Stomach smooth muscle (tissue), 2 donors: ENCODE results near the gene PDZRN3.

Source experiments
- H3K27ac ChIP-seq: one replicate; pipeline ENCODE4 v1.7.0; 2013; ENCODE audit warnings: mild to moderate bottlenecking, low read length, inconsistent platforms
- H3K27me3 ChIP-seq, 2 donors: one replicate each; pipeline ENCODE4 v1.7.0; 2013; ENCODE audit warnings: low read length in 2 of 2; ENCODE audit not compliant: insufficient read depth in 2 of 2, control insufficient read depth in 1 of 2
- H3K36me3 ChIP-seq, 2 donors: one replicate each; pipeline ENCODE4 v1.7.0; 2013; ENCODE audit warnings: low read length in 2 of 2; ENCODE audit not compliant: control insufficient read depth in 2 of 2, insufficient read depth in 2 of 2
- H3K4me1 ChIP-seq: one replicate; pipeline ENCODE4 v1.7.0; 2013; ENCODE audit warnings: low read length; ENCODE audit not compliant: control insufficient read depth, insufficient read depth
- H3K4me3 ChIP-seq, 2 donors: one replicate each; pipeline ENCODE4 v1.7.0; 2013; ENCODE audit warnings: low read length in 2 of 2
- H3K9ac ChIP-seq, 2 donors: one replicate each; pipeline ENCODE4 v1.7.0; 2013; ENCODE audit warnings: low read length in 2 of 2, mild to moderate bottlenecking in 1 of 2
- H3K9me3 ChIP-seq, 2 donors: one replicate each; pipeline ENCODE4 v1.7.0; 2013; ENCODE audit warnings: low read length in 2 of 2; ENCODE audit not compliant: control insufficient read depth in 2 of 2
- donor health status: healthy.
- donor health status: Pancreatic carcinoma.

PDZRN3 gene

GRCh38 chr3:73442886-73443285, 181.9 kb downstream of the PDZRN3 start:
- no peaks in the 10 kb centered on the region for H3K27me3 ChIP-seq
- H3K27ac ChIP-seq: peak overlapping the region; percentile 18
- peaks cover 55% of the 10 kb centered on the region for H3K4me1 ChIP-seq

GRCh38 chr3:73442152-73442551, 182.6 kb downstream of the PDZRN3 start:
- H3K36me3 ChIP-seq: peaks cover 0 to 3% of the 10 kb centered on the region in 2 donors
- peak overlapping the region; percentile 37 for H3K27ac ChIP-seq
- no peaks in the 10 kb centered on the region for H3K27me3 ChIP-seq
- no peaks in the 10 kb centered on the region for H3K9me3 ChIP-seq
- H3K9ac ChIP-seq: no peak overlapping the region
- H3K4me3 ChIP-seq: no peak overlapping the region
- H3K4me1 ChIP-seq: peaks cover 58% of the 10 kb centered on the region

More at GRCh38 chr3:73442886-73443285, 181.9 kb downstream of the PDZRN3 start:
- no peak overlapping the region for H3K4me3 ChIP-seq
- peaks cover 0 to 3% of the 10 kb centered on the region in 2 donors for H3K36me3 ChIP-seq
- no peak overlapping the region for H3K9ac ChIP-seq
- no peaks in the 10 kb centered on the region for H3K9me3 ChIP-seq

DNA sequence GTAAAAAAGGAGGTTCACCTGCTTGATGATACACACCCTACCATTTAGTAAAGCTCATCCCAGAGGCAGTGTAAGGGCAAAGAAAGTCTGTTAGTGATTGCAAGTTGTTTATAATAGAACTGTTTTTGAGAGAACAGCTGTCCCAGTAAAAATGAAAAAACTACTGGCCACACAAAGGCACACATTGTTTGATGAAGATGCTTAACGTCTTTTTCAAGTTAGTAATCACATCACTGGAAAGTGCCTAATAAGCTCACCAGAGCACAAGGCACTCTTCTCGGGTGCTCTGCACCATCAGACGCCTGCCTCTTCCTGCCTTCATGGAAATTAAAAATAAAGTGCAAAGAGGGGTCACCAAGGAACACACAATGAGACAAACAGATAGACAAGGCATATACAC, 186.9 kb downstream of the PDZRN3 start:
- peak overlapping the region; percentile 37 for H3K27ac ChIP-seq
- H3K27me3 ChIP-seq: no peaks in the 10 kb centered on the region
- H3K36me3 ChIP-seq: peaks cover 0 to 3% of the 10 kb centered on the region in 2 donors
- H3K4me1 ChIP-seq: peaks cover 66% of the 10 kb centered on the region
- H3K9ac ChIP-seq: no peak overlapping the region
- H3K9me3 ChIP-seq: no peaks in the 10 kb centered on the region
- H3K4me3 ChIP-seq: no peak overlapping the region

DNA sequence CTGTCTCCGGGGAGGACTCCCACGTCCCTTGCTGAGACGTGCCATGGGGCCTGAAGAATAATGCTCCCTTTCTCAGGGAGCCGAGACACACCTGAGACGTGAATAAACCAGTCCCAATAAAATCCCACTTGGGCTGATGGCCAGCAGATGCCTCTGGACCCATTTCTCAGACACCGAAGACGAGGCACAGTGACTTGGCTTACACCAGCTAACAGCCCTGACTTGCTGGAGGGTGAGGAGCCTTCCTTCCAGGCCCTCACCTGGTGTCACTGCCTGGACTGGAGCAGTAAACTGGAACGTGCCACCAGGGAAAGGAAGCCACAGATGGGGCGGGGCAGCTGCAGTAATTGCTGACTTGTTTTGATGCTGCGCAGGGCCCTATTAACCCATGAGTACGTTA, 189.7 kb downstream of the PDZRN3 start:
- Histone ChIP-seq H3K27me3 (no peaks in the 10 kb centered on the region), H3K9me3 (no peaks in the 10 kb centered on the region), H3K9ac (no peak overlapping the region), H3K4me3 (no peak overlapping the region), H3K4me1 (peaks cover 76% of the 10 kb centered on the region), H3K27ac (peak overlapping the region; percentile 37), H3K36me3 (no peaks in the 10 kb centered on the region)

DNA sequence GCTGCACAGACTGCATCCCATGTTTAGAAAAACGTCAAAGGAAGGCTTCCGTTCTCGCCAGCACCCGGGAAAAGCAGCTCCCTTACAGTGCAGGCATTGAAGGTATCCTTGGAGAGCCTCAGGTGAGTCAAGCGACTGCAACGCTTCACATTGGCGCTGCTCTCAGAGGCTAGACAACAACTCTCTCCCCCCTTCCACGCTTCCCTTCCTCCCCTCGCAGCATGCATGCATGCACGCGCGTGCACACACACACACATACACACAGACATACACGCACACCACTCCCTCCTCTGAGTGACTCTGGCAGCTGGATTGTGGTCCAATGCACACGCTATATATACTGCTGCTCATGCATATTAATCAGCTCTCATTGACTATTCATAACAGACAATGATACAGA, 191.1 kb downstream of the PDZRN3 start:
- Histone ChIP-seq H3K4me3 (peak overlapping the region; percentile 10 to 67), H3K27me3 (no peaks in the 10 kb centered on the region), H3K27ac (no peak overlapping the region), H3K9ac (no peak overlapping the region), H3K36me3 (no peaks in the 10 kb centered on the region), H3K4me1 (peaks cover 78% of the 10 kb centered on the region), H3K9me3 (no peaks in the 10 kb centered on the region)

GRCh38 chr3:73433079-73433478, 191.7 kb downstream of the PDZRN3 start:
- Histone ChIP-seq H3K9me3 (no peaks in the 10 kb centered on the region), H3K9ac (peak overlapping the region; percentile 14 to 22), H3K27me3 (no peaks in the 10 kb centered on the region), H3K4me1 (peaks cover 75% of the 10 kb centered on the region), H3K27ac (no peak overlapping the region), H3K36me3 (no peaks in the 10 kb centered on the region), H3K4me3 (peak overlapping the region; percentile 10 to 67)

DNA sequence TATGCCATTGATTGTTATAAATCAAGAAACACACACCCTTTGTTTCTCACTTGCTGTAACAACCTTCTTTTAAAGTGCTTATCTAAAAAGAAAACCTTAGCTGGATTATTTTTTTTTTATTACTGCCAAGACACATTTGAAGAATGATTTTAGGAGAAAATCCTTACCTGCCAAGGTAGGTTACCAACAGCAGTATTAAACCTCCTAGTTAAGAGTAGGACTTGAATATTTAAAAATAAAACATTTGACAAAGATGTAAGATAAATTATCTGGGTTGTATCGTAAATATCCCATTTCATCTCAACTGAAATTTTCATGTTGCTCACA, 192.1 kb downstream of the PDZRN3 start:
- H3K9ac ChIP-seq: peak overlapping the region in 1 of 2 donors; percentile 22
- H3K27ac ChIP-seq: peak overlapping the region; percentile 64
- H3K9me3 ChIP-seq: no peaks in the 10 kb centered on the region
- no peaks in the 10 kb centered on the region for H3K36me3 ChIP-seq
- H3K27me3 ChIP-seq: no peaks in the 10 kb centered on the region
- peaks cover 75% of the 10 kb centered on the region for H3K4me1 ChIP-seq
- H3K4me3 ChIP-seq: peak overlapping the region; percentile 10 to 67

DNA sequence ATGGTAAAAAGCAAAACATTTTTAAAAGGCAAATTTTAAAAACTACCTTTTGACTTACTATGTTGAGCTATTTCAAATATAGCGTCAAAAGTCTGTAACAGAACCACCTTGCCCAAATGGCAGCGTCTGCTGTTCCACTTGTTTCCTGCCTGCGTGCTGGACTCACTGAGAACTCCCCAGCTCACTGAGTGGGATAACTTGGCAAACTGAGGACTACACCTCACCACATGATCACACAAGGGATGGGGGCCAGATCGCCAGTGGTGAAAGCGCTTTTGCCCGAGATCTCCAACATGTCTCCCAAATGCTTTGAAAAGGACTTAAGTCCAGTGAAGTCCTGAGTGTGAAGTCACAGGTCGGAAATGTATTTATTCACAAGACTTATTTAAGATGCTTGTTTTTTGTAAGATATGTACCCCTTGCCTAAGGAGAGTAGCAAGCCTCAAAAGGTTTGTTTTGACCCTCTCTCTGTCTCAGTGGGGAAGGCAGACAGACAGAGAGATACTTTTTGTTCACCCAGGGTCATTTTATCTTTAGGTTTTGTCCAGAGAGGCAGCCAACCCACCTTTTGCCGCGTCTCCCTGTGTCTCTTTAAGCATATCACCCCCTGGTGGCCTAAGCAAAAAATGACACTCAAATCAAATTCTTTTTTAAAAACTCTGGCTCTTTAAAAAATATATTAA, 192.6 kb downstream of the PDZRN3 start:
- peak overlapping the region; percentile 36 to 59 for H3K9ac ChIP-seq
- peaks cover 76% of the 10 kb centered on the region for H3K4me1 ChIP-seq
- peak overlapping the region; percentile 64 for H3K27ac ChIP-seq
- H3K9me3 ChIP-seq: no peaks in the 10 kb centered on the region
- H3K4me3 ChIP-seq: peak overlapping the region; percentile 60 to 61
- H3K27me3 ChIP-seq: no peaks in the 10 kb centered on the region
- H3K36me3 ChIP-seq: no peaks in the 10 kb centered on the region

DNA sequence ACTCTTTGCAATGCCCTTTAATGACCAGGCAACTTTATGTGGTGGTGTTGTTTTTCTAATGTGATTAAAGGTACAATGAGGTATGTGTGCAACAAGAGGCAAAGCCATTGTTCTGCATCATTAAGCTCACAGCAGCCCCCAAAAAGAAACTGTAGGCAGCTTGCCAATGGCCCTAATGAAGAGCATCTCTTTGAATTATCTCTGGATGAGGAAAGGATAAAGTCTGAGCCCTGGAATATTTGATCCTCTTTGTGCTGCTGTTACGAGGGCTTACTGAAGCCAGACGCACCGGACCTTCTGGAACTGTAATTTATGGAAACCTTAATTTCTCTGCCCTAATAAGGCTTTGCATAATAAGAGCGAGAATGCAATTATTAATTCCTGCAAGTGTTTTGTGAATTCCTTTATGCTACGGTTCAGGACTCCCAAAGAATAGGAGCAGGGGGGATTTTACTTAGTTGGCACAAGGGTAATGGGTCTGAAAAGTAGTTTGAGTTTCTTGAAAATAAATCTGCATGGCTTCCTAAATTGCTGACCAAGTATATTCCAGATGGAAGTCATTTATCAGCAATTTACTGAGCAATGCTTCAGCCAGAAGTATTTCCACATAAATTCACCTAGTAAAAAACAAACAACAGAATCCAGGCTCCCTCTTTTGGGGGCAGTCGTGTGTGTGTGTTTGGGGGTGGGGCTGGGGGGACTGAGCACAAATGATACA, 193.4 kb downstream of the PDZRN3 start:
- H3K4me1 ChIP-seq: peaks cover 82% of the 10 kb centered on the region
- H3K36me3 ChIP-seq: no peaks in the 10 kb centered on the region
- peak overlapping the region; percentile 66 for H3K27ac ChIP-seq
- H3K27me3 ChIP-seq: no peaks in the 10 kb centered on the region
- H3K9ac ChIP-seq: peak overlapping the region in 1 of 2 donors; percentile 59
- H3K4me3 ChIP-seq: peak overlapping the region; percentile 41 to 61
- H3K9me3 ChIP-seq: no peaks in the 10 kb centered on the region

DNA sequence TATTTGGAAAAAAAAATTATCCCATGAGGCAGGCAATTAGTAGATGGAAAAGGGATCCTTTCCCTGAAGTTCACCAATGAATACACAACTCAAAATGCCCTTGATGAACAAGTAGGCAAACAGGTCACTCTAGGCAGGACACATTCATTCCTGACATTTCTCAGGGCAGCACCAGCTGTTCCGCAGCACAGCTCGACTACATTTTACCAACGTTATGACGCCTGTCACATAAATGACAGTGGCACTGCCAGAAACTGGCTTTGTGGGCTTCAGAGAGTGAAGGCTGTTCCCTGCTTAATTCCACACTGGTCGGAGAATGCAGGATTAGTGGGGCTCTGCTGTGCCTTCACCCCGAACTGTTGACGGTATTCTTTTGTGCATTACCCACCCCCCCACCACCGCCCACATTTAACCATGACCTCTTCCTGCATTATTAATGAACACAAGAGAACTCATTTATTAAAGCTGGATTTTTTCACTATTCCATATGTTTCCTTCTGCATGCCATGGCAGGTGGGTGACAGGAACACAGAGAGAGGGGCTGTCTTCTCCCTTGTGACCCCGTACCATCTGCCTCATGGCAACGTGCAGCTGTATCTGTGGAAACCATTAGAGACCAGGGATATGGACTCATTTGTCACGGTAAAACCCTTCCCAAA, 197.6 kb downstream of the PDZRN3 start:
- peaks cover 52% of the 10 kb centered on the region for H3K4me1 ChIP-seq
- peak overlapping the region in 1 of 2 donors; percentile 40 for H3K4me3 ChIP-seq
- no peaks in the 10 kb centered on the region for H3K27me3 ChIP-seq
- H3K9me3 ChIP-seq: no peaks in the 10 kb centered on the region
- peak overlapping the region; percentile 66 for H3K27ac ChIP-seq
- H3K36me3 ChIP-seq: no peaks in the 10 kb centered on the region
- H3K9ac ChIP-seq: peak overlapping the region in 1 of 2 donors; percentile 42
